NCI-H146 treated with DMSO at 0.1 percent for 48 hours (cell line): ENCODE results near the gene NUP62.

ENCODE experiments used
- DNase-seq: peaks from one replicate; lab custom pipeline; 2025; ENCODE audit not compliant: unreplicated experiment; lab: John Stamatoyannopoulos, UW

The NUP62 gene

GRCh38 chr19:49906879-49907564 lies 22.3 kb downstream of the NUP62 start:
- no peak for DNase-seq

- no peak for DNase-seq
These were observed 25.2 kb downstream of the NUP62 start for GRCh38 chr19:49904136-49904535.

GRCh38 chr19:49896863-49897621 lies 32.3 kb downstream of the NUP62 start, which contains the start of gene IL4I1:
Gene IL4I1 (minus strand): TSS chr19:49896887. CDS start chr19:49896160, 727 bp downstream.
- DNase-seq: no peak

GRCh38 chr19:49895566-49896297 lies 33.6 kb downstream of the NUP62 start:
- no peak for DNase-seq

- DNase-seq: no peak
These were observed 34.3 kb downstream of the NUP62 start for GRCh38 chr19:49894879-49895565.

GRCh38 chr19:49894011-49894664 lies 35.2 kb downstream of the NUP62 start:
- no peak for DNase-seq

GRCh38 chr19:49892716-49893115 lies 36.6 kb downstream of the NUP62 start:
- no peak for DNase-seq

- no peak for DNase-seq
These were observed 37.9 kb downstream of the NUP62 start for GRCh38 chr19:49891393-49891792.

- peak; percentile 68 for DNase-seq
These were observed 38.7 kb downstream of the NUP62 start for GRCh38 chr19:49890349-49891311.

GRCh38 chr19:49889687-49890348 lies 39.5 kb downstream of the NUP62 start:
- peak; percentile 56 for DNase-seq

- no peak for DNase-seq
These were observed 40.1 kb downstream of the NUP62 start for GRCh38 chr19:49889038-49889686.

- peak; percentile 64 for DNase-seq
These were observed 40.8 kb downstream of the NUP62 start for GRCh38 chr19:49888510-49888824.

- no peak for DNase-seq
These were observed 41.4 kb downstream of the NUP62 start for GRCh38 chr19:49887665-49888509.

GRCh38 chr19:49887037-49887664 lies 42.2 kb downstream of the NUP62 start:
- DNase-seq: no peak

GRCh38 chr19:49884760-49885159 lies 44.5 kb downstream of the NUP62 start:
- no peak for DNase-seq

- DNase-seq: no peak
These were observed 45.2 kb downstream of the NUP62 start for GRCh38 chr19:49884109-49884508.

- DNase-seq: no peak
These were observed 46.2 kb downstream of the NUP62 start for GRCh38 chr19:49883094-49883493.
